ENCODE measurements around the gene MOK.
"Not testable (repeated sequence)": the region's sequence is repeated elsewhere in the genome, so short reads cannot be mapped to it uniquely, and the experiment has no call there.

Gene MOK

GRCh38 chr14:102317564-102318248 lies 12.7 kb upstream of the MOK start:
- Mint-ChIP-seq H3K4me1 (ENCODE audit: low read depth) (peaks cover 55% of the 10 kb centered on the region), H3K27me3 (ENCODE audit: low read depth) (no peaks in the 10 kb centered on the region), H3K36me3 (ENCODE audit: low read depth) (peaks cover 3% of the 10 kb centered on the region), H3K9me3 (no peaks in the 10 kb centered on the region), H3K27ac (peak overlapping the region; percentile 97), H3K4me3 (peak overlapping the region; percentile 96)

GRCh38 chr14:102316743-102317563 lies 12.0 kb upstream of the MOK start:
- Mint-ChIP-seq H3K4me1 (ENCODE audit: low read depth) (peaks cover 53% of the 10 kb centered on the region), H3K36me3 (ENCODE audit: low read depth) (peaks cover 3% of the 10 kb centered on the region), H3K27ac (peak overlapping the region; percentile 88), H3K4me3 (peak overlapping the region; percentile 96), H3K9me3 (no peaks in the 10 kb centered on the region), H3K27me3 (ENCODE audit: low read depth) (no peaks in the 10 kb centered on the region)

DNA sequence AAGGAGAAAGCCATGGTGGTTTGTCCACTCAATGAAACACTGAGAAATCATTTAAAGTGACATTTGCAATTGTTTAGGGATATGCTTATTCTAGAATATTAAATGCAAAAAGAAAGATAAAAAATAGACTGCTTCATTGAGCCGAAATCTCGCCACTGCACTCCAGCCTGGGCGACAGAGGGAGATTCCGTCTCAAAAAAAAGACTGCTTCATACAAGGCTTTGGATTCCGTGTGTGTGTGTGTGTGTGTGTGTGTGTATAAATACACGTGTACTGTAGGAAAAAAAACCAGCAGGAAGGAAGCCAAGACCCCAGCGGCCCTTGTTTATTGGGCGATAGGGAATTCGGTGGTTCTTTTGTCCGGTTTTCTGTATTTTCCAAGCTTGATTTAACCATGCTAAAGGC lies 11.4 kb upstream of the MOK start:
- peak overlapping the region; percentile 88 for H3K27ac Mint-ChIP-seq
- H3K9me3 Mint-ChIP-seq = no peaks in the 10 kb centered on the region
- H3K4me3 Mint-ChIP-seq = peak overlapping the region; percentile 96
- peaks cover 49% of the 10 kb centered on the region for H3K4me1 Mint-ChIP-seq (ENCODE audit: low read depth)
- H3K27me3 Mint-ChIP-seq (ENCODE audit: low read depth) = no peaks in the 10 kb centered on the region
- H3K36me3 Mint-ChIP-seq (ENCODE audit: low read depth) = peaks cover 3% of the 10 kb centered on the region

DNA sequence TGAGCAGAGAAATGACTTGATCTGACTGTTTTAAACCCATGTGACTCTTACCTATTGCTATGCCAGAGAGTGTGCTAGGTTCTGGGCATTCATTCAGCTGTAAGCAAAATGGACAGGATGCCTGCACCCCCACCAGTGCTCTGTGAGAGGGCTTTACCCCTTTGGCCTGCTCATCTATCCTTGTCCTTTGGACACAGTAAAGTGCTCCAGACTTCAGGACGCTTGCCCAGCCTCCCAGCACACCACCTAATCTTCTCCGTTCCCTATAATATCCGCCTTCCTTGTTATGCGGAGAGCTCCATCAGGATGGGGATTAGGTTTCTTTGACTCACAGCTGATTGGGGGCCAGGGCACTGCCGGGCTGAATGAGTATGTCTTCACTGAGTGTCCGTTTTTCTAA lies 10.2 kb upstream of the MOK start:
- Mint-ChIP-seq H3K4me1 (ENCODE audit: low read depth) (peaks cover 44% of the 10 kb centered on the region), H3K9me3 (no peaks in the 10 kb centered on the region), H3K27me3 (ENCODE audit: low read depth) (no peaks in the 10 kb centered on the region), H3K4me3 (peak overlapping the region; percentile 30), H3K36me3 (ENCODE audit: low read depth) (peaks cover 3% of the 10 kb centered on the region), H3K27ac (no peak overlapping the region)

GRCh38 chr14:102314242-102315011 lies 9.5 kb upstream of the MOK start:
- Mint-ChIP-seq H3K4me1 (ENCODE audit: low read depth) (peaks cover 43% of the 10 kb centered on the region), H3K4me3 (peak overlapping the region; percentile 96), H3K36me3 (ENCODE audit: low read depth) (peaks cover 3% of the 10 kb centered on the region), H3K27ac (peak overlapping the region; percentile 41), H3K9me3 (no peaks in the 10 kb centered on the region), H3K27me3 (ENCODE audit: low read depth) (no peaks in the 10 kb centered on the region)

DNA sequence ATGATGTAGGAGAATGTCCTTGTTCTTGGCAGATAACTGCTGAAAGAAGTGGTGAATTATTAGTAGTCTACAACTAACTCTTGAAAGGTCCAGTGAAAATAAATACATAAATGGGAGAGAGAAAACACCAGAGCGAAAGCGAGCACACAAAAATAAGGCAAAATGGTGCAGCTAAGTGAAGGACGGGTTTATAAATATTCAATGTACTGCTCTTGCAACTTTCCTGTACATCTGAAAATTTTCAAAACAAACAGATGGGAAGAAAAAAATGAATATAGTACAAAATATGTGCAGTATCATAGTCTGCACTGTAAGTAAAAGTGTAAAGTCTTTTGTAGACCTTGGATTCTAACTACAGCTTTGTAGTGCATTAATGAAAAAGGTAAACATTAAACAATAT lies 1.3 kb downstream of the MOK start:
- H3K36me3 Mint-ChIP-seq (ENCODE audit: low read depth) = no peaks in the 10 kb centered on the region
- H3K27me3 Mint-ChIP-seq (ENCODE audit: low read depth) = peaks cover 21% of the 10 kb centered on the region
- H3K27ac Mint-ChIP-seq = no peak overlapping the region
- H3K4me3 Mint-ChIP-seq = peak overlapping the region; percentile 41
- H3K4me1 Mint-ChIP-seq (ENCODE audit: low read depth) = peaks cover 5% of the 10 kb centered on the region
- no peaks in the 10 kb centered on the region for H3K9me3 Mint-ChIP-seq

DNA sequence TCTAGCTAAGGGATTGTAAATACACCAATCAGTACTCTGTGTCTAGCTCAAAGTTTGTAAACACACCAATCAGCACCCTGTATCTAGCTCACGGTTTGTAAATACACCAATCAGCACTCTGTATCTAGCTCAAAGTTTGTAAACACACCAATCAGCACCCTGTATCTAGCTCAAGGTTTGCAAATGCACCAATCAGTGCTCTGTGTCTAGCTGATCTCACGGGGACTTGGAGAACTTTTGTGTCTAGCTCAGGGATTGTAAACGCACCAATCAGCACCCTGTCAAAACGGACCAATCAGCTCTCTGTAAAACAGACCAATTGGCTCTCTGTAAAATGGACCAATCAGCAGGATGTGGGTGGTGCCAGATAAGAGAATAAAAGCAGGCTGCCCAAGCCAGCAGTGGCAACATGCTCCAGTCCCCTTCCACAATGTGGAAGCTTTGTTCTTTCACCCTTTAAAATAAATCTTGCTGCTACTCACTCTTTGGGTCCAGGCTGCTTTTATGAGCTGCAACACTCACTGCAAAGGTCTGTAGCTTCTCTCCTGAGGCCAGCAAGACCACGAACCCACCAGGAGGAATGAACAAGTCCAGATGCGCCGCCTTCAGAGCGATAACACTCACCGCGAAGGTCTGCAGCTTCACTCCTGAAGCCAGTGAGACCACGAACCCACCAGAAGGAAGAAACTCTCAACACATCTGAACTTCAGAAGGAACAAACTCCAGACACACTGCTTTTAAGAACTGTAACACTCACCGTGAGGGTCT lies 6.5 kb downstream of the MOK start:
- H3K27me3 Mint-ChIP-seq (ENCODE audit: low read depth) = peaks cover 14% of the 10 kb centered on the region
- not testable (repeated sequence) for H3K27ac Mint-ChIP-seq; H3K4me1 Mint-ChIP-seq (ENCODE audit: low read depth); H3K36me3 Mint-ChIP-seq (ENCODE audit: low read depth); H3K4me3 Mint-ChIP-seq; H3K9me3 Mint-ChIP-seq

GRCh38 chr14:102297436-102298170 lies 7.4 kb downstream of the MOK start:
- Mint-ChIP-seq H3K27me3 (ENCODE audit: low read depth) (peaks cover 6% of the 10 kb centered on the region), H3K9me3 (no peaks in the 10 kb centered on the region), H3K36me3 (ENCODE audit: low read depth) (no peaks in the 10 kb centered on the region), H3K4me3 (no peak overlapping the region), H3K27ac (no peak overlapping the region), H3K4me1 (ENCODE audit: low read depth) (no peaks in the 10 kb centered on the region)

DNA sequence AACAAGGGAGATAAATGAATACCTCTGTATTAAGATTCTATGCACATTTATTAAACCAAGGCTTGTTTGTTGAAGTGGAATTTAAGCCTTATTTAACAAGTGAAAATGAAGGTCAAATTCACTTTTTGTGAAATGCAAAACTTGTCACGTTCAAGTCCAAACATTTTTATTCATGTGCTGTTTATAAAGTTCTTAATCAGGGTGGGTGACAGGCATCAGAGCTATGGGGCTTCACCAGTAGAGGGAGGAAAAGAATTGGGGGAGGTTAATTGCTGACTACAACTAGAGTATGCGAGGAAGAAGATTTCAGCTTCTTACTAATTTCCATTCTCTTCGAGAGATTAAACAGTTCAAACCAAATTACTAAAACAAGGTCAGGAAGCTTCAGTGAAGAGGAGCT lies 9.7 kb downstream of the MOK start:
- peaks cover 6% of the 10 kb centered on the region for H3K27me3 Mint-ChIP-seq (ENCODE audit: low read depth)
- H3K9me3 Mint-ChIP-seq = no peaks in the 10 kb centered on the region
- H3K27ac Mint-ChIP-seq = no peak overlapping the region
- H3K36me3 Mint-ChIP-seq (ENCODE audit: low read depth) = no peaks in the 10 kb centered on the region
- H3K4me1 Mint-ChIP-seq (ENCODE audit: low read depth) = no peaks in the 10 kb centered on the region
- no peak overlapping the region for H3K4me3 Mint-ChIP-seq

DNA sequence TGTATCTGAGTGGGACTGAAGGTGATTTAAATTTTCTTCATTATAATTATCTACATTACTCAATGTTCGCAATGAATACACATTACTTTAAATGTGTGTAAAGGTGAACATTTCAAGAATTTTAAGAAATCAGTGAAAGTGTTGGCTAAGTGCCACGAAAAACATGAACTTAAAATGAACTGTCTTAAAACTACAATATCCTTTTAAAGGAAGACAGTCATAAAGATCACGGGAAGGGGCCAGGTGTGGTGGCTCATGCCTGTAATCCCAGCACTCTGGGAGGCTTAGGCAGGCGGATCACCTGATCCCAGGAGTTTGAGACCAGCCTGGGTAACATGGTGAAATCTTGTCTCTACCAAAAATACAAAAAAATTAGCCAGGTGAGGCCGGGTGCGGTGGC lies 11.2 kb downstream of the MOK start:
- peaks cover 6% of the 10 kb centered on the region for H3K27me3 Mint-ChIP-seq (ENCODE audit: low read depth)
- H3K9me3 Mint-ChIP-seq = no peaks in the 10 kb centered on the region
- H3K4me3 Mint-ChIP-seq = no peak overlapping the region
- H3K4me1 Mint-ChIP-seq (ENCODE audit: low read depth) = no peaks in the 10 kb centered on the region
- H3K36me3 Mint-ChIP-seq (ENCODE audit: low read depth) = no peaks in the 10 kb centered on the region
- H3K27ac Mint-ChIP-seq = no peak overlapping the region

DNA sequence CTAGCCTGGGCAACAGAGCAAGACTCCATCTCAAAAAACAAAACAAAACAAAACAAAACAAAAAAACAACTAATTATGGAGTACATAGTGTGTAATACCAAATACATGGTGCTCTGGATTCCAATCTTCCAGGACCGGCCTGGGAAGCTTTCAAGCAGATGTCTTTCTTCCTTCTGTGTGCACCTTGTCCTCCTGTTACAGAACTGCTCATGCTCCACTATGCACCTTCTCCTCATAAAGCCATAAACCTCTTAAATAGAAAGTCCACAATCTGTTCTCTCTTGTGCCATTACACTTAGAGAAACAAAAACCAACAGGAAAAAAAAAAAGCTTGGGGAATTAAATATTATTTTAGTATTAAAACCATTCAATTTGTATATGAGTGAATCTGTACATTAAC lies 12.5 kb downstream of the MOK start:
- H3K27me3 Mint-ChIP-seq (ENCODE audit: low read depth) = peaks cover 6% of the 10 kb centered on the region
- no peaks in the 10 kb centered on the region for H3K9me3 Mint-ChIP-seq
- H3K4me1 Mint-ChIP-seq (ENCODE audit: low read depth) = no peaks in the 10 kb centered on the region
- H3K36me3 Mint-ChIP-seq (ENCODE audit: low read depth) = no peaks in the 10 kb centered on the region
- H3K27ac Mint-ChIP-seq = no peak overlapping the region
- no peak overlapping the region for H3K4me3 Mint-ChIP-seq

DNA sequence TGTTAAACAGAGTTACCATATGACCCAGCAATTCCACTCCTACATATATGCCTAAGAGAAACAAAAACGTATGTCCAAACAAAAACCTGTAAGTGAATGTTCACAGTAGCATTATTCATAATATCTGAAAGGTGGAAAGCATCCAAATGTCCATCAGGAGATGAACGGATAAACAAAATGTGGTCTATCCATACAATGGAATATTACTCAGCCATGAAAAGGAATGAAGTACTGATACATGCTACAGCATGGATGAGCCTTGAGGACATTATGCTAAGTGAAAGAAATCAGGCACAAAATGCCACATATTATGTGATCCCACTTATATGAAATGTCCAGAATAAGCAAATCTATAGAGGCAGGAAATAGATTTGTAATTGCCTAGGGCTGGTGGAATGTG lies 16.8 kb downstream of the MOK start:
- Mint-ChIP-seq H3K4me1 (ENCODE audit: low read depth) (no peaks in the 10 kb centered on the region), H3K9me3 (no peaks in the 10 kb centered on the region), H3K27ac (no peak overlapping the region), H3K36me3 (ENCODE audit: low read depth) (no peaks in the 10 kb centered on the region), H3K27me3 (ENCODE audit: low read depth) (no peaks in the 10 kb centered on the region), H3K4me3 (no peak overlapping the region)

- Mint-ChIP-seq H3K9me3 (no peaks in the 10 kb centered on the region), H3K27me3 (ENCODE audit: low read depth) (no peaks in the 10 kb centered on the region), H3K27ac (no peak overlapping the region), H3K4me3 (no peak overlapping the region), H3K36me3 (ENCODE audit: low read depth) (no peaks in the 10 kb centered on the region), H3K4me1 (ENCODE audit: low read depth) (no peaks in the 10 kb centered on the region)
These were observed 19.9 kb downstream of the MOK start for GRCh38 chr14:102285106-102285505.

Data from T-helper 1 cell treated with Interleukin-12 subunit alpha and Interleukin-12 subunit beta and Interleukin-4 antibody, amounts not matched to agents 30 μg/mL and 1 μg/mL, for 36 hours (primary cell).